HT-29 (cell line): Measurements from ENCODE around the gene CLIC4. TPM values are rescaled to one million over a fixed set of nuclear protein-coding genes. Genes with fewer than 3 reads are reported as not detected.
"Not testable (repeated sequence)": the region's sequence is repeated elsewhere in the genome, so short reads cannot be mapped to it uniquely, and the experiment has no call there.

Experiments used
- DNase-seq: peaks from one replicate; pipeline ENCODE4 v3.0.0-alpha.2; 2015; ENCODE audit warnings: low spot score
- total RNA-seq: library from RNA; depleted of rRNA; stranded (reverse); fragments of >200 nt; shearing (Covaris generic); gene quantifications from 2 replicates; pipeline ENCODE4 v1.2.3, GENCODE V29; 2014; rRNA removed

Gene CLIC4
- total RNA-seq, result 22.5 and 22.6 TPM in 2 replicates

DNA sequence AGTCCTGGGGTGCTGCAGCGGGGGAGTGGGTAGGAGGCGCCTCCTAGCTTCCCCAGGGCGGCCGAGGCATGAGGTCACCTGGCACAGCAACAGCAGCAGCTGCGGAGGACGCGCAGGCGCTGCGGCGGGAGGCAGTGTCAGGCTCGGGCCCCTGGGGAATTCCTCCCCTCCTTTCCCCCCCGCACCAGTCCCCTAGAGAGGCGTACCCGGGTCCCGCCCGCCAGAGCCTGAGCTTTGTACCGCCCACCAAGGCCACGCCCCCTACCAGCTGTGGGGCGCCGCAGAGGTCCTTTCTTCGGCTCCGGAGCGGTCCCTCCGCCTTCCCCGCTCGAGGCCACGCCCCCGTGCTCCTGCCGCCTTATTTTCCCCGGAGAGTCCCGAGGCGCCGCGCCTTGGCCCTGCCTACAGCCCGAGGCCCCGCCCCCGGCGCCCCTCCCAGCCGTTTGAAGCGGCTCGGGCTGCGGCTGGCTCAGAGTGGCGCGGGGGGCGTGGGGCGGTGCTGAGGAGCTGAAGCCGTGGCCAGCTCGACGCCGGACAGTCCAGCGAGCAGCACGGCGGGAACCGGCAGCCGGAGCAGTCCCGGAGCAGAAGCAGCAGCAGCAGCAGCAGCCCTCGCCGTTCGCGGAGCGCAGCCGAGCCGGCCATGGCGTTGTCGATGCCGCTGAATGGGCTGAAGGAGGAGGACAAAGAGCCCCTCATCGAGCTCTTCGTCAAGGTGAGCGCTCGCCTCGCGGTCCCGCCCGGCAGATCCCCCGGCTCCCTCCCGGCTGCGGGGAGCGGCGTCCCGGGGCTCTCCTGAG is at the start of gene CLIC4:
CLIC4 (plus strand) TSS at position 537 of the 800 bp plus-strand sequence; CDS start at position 644, 107 bp downstream.
- DNase-seq, result peak; percentile 99

- DNase-seq, result no peak
Observed at GRCh38 chr1:24696041-24696755, 49.0 kb upstream of the CLIC4 start.

GRCh38 chr1:24696756-24697330 is 48.4 kb upstream of the CLIC4 start:
- no peak for DNase-seq

DNA sequence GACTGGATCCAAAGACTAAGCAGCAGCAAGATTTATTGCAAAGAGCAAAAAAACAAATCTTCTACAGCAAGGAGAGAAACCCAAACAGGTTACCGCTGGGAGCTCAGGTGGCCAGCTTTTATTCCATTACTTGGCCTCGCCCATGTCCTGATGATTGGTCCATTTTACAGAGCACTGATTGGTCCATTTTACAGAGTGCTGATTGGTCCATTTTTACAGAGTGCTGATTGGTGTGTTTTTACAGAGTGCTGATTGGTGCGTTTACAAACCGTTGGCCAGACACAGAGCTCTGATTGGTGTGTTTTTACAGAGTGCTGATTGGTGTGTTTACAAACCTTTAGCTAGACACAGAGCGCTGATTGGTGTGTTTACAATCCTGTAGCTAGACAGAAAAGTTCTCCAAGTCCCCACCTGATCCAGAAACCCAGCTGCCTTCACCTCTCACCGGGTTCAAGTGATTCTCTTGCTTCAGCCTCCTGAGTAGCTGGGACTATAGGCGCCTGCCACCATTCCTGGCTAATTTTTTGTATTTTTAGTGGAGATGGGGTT is 47.7 kb upstream of the CLIC4 start:
- DNase-seq, result not testable (repeated sequence)

- not testable (repeated sequence) for DNase-seq
Observed at GRCh38 chr1:24698326-24698725, 46.9 kb upstream of the CLIC4 start.

DNA sequence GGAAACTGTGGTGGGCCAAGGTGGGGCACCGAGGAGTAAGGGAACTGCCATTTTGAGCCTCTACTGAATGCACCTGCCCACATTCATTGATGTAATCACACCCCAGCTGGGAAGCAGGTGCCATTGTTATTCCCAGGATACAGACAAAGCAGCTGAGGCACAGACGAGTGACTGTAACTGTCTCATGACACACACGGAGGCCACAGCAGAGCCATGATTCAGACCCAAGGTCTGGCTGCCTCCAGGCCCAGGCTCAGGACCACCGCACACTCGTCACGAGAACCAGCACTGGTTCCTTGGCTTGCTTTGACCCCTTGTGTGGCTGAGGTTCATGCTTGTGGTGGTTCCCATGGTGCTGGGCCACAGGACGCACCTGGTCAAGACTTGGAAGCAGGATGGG is 45.6 kb upstream of the CLIC4 start:
- DNase-seq, result no peak

DNA sequence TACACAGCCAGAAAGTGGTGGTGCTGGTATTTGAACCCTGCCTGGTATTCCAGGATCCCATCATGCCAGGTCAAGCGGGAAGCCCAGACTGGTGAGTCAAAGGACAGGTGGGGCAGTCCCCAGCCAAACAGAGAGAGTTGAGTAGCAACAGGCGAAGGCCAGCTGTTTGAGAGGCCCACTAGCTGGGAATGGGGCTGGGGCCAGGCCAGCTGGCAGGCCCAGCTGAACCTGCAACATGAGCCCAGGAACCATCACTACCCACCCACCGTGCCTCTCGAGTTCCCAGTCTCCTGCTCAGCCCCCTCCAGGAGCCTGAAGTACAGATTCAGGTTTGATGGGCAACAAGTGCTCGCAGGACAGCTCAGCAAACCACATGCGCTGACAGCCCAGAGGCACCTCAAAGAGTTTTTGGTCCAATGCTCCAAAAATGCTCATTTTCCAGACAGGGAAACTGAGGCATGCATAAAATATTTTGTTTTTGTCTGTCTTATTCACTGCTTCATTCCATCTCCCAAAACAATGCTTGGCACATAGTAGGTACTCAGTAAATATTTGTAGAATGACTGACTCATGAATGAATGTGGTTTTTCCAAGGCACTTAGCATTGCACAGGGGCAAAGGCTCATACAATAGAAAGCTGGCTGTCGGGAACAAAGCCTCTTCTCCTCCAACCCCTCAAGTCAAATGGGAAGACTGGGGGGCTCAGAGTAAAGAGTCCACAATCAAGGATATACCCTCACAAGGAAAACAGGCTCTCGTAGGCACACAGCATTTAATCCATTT is 42.5 kb upstream of the CLIC4 start:
- no peak for DNase-seq

- no peak for DNase-seq
Observed at GRCh38 chr1:24704411-24705259, 40.6 kb upstream of the CLIC4 start.

GRCh38 chr1:24705260-24706073 is 39.8 kb upstream of the CLIC4 start:
- peak; percentile 96 for DNase-seq

- not testable (repeated sequence) for DNase-seq
Observed at GRCh38 chr1:24706074-24706389, 39.2 kb upstream of the CLIC4 start.

DNA sequence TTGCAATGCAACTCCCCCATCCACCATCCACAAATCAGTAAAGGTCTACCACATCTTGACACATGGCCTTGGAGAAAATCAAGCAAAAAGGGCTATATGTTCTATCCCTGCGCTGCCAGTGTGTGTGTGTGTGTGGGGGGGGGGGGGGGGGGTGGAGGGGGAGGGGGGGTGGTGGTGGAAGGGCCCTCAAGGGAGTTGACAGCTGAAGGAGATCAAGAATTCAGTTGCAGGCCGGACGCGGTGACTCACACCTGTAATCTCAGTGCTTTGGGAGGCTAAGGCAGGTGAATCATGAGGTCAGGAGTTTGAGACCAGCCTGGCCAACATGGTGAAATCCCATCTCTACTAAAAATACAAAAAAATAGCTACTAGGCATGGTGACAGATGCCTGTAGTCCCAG is 37.6 kb upstream of the CLIC4 start:
- DNase-seq, result no peak

GRCh38 chr1:24708938-24709337 is 36.3 kb upstream of the CLIC4 start:
- DNase-seq, result no peak

- DNase-seq, result no peak
Observed at GRCh38 chr1:24709791-24710441, 35.3 kb upstream of the CLIC4 start.

DNA sequence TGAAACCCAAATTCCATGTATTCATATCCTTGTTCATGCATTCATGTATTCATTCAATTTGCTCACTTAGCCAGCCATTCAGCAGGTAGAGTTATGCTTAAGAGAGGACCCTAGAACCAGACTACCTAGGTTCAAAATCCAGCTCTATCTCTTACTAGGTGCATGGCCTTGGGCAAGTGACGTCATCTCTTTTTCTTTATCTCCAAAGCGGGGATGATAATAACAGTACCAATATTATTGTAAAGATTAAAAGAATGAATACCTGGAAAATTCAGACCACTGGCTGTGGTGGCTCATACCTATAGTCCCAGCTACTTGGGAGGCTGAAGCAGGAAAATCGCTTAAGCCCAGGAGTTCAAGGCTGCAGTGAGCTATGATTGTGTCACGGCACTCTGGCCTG is 33.9 kb upstream of the CLIC4 start:
- no peak for DNase-seq

DNA sequence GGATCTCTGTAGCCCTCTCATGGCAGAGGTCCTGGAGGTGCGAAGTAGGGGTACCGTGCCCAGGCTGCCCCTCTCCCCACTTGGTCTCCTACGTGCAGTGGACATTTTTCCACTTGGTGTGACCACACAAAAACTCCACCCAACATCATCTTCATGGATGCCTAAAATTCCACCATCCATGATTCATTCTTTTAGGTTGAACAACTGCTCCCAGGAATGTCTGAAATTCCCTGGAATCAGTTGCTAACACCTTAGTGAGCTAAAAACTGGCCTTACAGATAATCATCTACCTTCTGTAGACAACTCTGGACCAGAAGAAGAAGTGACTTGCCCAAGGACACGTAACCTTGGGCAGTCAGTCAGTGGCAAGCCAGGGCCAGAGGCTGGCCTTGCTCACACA is 32.1 kb upstream of the CLIC4 start:
- DNase-seq, result no peak

- DNase-seq, result no peak
Observed at GRCh38 chr1:24713736-24714135, 31.5 kb upstream of the CLIC4 start.

GRCh38 chr1:24714859-24715520 is 30.3 kb upstream of the CLIC4 start:
- no peak for DNase-seq

DNA sequence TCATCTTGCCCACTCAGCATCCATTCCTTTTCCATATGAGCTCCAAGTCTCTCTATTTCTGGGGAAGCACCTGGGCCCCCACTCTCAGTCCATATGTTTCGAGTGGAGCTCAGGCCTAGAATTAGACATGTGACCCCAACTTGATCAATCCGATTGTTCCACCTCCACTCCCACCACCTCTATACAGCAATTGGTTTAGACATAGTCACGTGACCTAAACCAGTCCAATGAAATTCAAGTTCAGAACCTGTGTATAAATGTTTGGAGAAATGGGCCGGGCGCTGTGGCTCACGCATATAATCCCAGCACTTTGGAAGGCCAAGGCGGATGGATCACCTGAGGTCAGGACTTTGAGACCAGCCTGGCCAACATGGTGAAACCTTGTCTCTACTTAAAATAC is 29.6 kb upstream of the CLIC4 start:
- no peak for DNase-seq
